ENCODE measurements around the gene DNAJC7.

DNA sequence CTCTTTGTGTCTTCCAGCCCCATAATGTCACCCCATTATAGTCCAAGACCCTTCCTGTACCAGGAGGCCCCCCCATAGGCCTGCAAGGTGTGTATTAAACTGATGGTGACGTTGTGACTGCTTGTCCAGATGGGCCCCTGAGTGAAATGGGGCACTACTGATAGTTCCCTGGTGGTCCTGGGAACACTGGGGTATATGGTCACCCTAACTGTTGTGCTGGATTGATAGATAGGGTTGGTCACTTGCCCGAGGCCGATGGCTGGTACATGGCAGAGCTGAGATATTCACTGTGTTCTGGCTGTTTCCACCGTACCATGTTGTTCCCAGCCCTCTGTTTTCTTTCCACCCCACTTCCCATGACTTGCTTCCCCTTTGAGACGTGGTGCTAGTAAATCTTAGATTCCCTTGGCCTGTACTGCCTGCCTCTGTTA is 46.3 kb downstream of the DNAJC7 start:
- TF ChIP-seq, protein P1, sequence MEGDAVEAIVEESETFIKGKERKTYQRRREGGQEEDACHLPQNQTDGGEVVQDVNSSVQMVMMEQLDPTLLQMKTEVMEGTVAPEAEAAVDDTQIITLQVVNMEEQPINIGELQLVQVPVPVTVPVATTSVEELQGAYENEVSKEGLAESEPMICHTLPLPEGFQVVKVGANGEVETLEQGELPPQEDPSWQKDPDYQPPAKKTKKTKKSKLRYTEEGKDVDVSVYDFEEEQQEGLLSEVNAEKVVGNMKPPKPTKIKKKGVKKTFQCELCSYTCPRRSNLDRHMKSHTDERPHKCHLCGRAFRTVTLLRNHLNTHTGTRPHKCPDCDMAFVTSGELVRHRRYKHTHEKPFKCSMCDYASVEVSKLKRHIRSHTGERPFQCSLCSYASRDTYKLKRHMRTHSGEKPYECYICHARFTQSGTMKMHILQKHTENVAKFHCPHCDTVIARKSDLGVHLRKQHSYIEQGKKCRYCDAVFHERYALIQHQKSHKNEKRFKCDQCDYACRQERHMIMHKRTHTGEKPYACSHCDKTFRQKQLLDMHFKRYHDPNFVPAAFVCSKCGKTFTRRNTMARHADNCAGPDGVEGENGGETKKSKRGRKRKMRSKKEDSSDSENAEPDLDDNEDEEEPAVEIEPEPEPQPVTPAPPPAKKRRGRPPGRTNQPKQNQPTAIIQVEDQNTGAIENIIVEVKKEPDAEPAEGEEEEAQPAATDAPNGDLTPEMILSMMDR (IDR thresholded peaks at IDR 0.05; ENCODE audit: poor library complexity): no peak
- TF ChIP-seq EZH2 (IDR thresholded peaks at IDR 0.05; ENCODE audit: borderline replicate concordance) (no peak), EZH2phosphoT487 (IDR thresholded peaks at IDR 0.05; ENCODE audit: low read depth, severe bottlenecking, unreplicated experiment) (no peak)

All from hepatocyte (in vitro differentiated cells).